ENCODE measurements around the gene BMP7.

DNA sequence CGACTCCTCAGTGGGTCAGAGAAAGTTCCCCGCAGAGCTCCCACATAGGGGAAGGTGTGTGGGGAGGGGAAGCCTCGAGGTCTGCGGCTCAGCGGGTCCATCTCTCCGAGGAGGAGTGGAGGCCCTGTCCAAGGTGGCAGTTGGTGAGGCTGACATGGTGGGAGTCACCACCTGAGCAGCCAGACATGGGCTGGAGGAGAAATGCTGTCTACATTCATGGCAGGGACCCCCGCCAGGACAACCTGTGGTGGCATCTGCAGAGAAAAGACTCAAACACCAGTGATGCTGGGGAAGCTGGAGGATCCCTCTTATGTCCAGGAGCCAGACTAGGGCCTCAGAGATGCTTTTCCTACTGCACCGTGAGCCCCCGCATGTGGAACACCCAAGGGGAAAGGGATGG, 49.8 kb downstream of the BMP7 start:
- no peak for TF ChIP-seq BACH2 (CRISPR knock-in tag; IDR thresholded peaks at IDR 0.05; ENCODE audit: borderline replicate concordance)
- TF ChIP-seq, protein P1, sequence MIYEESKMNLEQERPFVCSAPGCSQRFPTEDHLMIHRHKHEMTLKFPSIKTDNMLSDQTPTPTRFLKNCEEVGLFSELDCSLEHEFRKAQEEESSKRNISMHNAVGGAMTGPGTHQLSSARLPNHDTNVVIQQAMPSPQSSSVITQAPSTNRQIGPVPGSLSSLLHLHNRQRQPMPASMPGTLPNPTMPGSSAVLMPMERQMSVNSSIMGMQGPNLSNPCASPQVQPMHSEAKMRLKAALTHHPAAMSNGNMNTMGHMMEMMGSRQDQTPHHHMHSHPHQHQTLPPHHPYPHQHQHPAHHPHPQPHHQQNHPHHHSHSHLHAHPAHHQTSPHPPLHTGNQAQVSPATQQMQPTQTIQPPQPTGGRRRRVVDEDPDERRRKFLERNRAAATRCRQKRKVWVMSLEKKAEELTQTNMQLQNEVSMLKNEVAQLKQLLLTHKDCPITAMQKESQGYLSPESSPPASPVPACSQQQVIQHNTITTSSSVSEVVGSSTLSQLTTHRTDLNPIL (CRISPR knock-in tag; IDR thresholded peaks at IDR 0.05; ENCODE audit: low read depth) = no peak
- TF ChIP-seq, protein P2, sequence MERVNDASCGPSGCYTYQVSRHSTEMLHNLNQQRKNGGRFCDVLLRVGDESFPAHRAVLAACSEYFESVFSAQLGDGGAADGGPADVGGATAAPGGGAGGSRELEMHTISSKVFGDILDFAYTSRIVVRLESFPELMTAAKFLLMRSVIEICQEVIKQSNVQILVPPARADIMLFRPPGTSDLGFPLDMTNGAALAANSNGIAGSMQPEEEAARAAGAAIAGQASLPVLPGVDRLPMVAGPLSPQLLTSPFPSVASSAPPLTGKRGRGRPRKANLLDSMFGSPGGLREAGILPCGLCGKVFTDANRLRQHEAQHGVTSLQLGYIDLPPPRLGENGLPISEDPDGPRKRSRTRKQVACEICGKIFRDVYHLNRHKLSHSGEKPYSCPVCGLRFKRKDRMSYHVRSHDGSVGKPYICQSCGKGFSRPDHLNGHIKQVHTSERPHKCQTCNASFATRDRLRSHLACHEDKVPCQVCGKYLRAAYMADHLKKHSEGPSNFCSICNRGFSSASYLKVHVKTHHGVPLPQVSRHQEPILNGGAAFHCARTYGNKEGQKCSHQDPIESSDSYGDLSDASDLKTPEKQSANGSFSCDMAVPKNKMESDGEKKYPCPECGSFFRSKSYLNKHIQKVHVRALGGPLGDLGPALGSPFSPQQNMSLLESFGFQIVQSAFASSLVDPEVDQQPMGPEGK (CRISPR knock-in tag; IDR thresholded peaks at IDR 0.05; ENCODE audit: borderline replicate concordance) = no peak
